ENCODE data around the gene KIN.
"Not testable (repeated sequence)": the region's sequence is repeated elsewhere in the genome, so short reads cannot be mapped to it uniquely, and the experiment has no call there.

KIN gene

DNA sequence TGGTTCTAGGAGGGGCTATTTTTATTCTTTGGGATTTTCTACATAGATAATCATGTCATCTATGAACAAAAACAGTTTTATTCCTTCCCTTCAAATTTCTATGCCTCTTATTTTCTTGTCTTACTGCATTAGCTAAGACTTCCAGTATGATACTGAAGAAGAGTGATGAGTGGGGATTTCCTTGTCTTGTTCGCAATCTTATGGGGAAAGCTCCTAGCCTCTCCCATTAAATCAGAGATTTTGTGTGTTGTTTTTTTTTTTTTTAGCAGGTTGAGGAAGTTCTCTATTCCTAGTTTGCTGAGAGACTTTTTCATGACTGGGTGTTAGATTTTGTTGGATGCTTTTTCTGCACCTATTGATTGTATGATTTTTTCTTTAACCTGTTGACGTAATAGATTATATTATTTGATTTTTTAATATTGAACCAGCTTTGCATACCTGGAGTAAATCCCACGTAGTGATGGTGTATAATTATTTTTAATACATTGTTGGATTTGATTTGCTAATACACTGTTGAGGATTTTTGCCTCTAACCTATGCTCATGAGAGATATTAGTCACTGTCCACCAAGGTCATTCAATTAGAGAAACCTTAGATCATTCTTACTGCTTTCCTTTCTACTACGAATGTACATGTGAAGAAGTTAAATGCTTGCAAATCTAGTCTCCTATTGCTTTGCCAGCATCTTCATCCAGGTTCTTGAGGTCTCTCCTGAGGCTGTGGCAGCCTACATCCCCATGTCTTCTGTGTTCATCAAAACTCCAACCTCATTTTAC, 6.6 kb upstream of the KIN start:
- DNase-seq (ENCODE audit: low read depth, low spot score): no peak

- DNase-seq (ENCODE audit: low read depth, low spot score): no peak
Observed at GRCh38 chr10:7792541-7792940, 4.7 kb upstream of the KIN start.

DNA sequence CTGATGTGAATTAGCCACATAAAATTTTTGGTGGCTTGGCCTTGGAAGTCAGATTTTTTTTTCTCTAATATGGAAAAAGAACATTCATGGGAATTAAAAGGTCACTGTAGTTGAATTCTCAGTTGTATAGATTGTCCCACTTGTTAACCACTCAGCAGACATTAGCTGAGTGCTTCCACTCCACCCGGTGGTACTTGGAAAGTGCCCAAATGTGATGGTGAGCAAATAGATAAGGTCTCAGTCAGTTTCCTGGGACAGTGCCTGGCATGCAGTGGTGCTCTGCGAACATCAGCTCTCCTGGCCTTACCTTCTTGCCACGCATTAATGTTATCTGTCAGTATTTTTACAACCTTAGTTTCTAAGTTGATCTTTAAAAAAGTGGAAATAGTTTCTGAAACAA, 1.6 kb upstream of the KIN start:
- DNase-seq (ENCODE audit: low read depth, low spot score): no peak

GRCh38 chr10:7788639-7789286, 970 bp upstream of the KIN start:
- no peak for DNase-seq (ENCODE audit: low read depth, low spot score)

DNA sequence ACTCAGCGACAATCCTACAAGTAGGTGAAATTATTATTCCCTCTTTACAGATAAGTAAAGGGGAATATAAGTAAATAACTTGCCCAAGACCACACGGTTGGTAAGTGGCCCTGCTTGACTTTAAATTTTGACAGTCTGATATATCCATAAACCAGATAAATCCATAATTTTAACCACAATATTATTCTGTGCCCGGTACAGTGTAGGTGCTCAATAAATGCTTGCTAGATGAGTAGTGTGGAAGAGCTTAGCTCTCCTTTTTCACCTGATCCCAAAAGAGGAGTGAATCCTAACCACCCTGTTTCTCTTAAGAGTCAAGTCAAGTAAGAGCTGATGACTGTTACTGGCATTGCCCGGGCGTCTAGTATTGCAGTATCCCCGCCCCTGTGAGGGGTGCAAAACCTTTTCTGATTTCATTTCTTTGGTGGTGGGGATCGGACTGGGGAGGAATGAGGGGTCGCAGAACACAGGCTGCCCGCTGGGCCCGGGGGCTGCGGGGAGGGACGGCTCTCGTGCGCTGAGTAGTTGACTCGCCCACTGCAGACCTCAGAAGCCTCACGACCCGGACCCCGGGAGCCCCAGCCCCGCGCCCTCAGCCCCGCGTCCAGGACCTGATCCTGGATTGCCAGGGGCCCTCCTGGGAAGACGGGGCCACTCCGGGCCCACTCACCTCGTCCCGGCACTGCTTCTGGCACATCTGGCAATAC, 490 bp downstream of the KIN start:
- DNase-seq (ENCODE audit: low read depth, low spot score): no peak

GRCh38 chr10:7786430-7786829, 1.4 kb downstream of the KIN start:
- no peak for DNase-seq (ENCODE audit: low read depth, low spot score)

- not testable (repeated sequence) for DNase-seq (ENCODE audit: low read depth, low spot score)
Observed at GRCh38 chr10:7782194-7782593, 5.6 kb downstream of the KIN start.

DNA sequence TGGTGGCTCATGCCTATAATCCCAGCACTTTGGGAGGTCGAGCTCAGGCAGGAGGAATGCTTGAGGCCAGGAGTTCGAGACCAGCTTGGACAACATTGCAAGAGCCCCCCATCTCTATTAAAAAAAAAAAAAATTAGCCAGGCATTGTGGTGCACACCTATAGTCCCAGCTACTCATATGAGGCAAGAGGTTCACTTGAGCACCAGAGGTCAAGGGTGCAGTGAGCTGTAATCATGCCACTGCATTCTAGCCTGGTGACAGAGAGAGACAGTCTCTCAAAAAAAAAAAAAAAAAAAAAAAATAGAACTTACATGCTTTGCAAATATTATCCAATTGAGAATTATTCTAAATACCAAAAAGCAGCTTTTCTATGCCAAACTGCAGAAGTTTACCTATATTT, 11.0 kb downstream of the KIN start:
- no peak for DNase-seq (ENCODE audit: low read depth, low spot score)

GRCh38 chr10:7773845-7774801, 13.7 kb downstream of the KIN start:
- DNase-seq (ENCODE audit: low read depth, low spot score): no peak

GRCh38 chr10:7768417-7768816, 19.4 kb downstream of the KIN start:
- DNase-seq (ENCODE audit: low read depth, low spot score): no peak

DNA sequence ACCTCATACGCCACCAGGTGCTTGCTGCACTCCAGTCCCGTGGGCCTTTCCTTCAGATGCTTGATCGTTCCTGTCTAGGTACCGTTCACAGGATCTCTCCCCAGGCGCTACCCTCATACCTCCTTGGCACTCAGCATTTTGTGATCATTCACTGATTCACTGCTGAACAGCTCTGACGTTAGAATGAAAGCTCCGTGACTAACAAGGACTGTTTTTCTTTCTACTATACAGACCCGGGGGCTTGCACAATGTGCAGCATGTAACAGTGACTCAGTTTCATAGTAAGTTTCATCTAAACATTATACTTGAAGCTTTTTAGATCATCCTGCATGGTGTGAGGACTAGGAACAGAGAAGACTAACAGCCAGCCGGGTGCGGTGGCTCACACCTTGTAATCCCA, 20.6 kb downstream of the KIN start:
- DNase-seq (ENCODE audit: low read depth, low spot score): no peak

DNA sequence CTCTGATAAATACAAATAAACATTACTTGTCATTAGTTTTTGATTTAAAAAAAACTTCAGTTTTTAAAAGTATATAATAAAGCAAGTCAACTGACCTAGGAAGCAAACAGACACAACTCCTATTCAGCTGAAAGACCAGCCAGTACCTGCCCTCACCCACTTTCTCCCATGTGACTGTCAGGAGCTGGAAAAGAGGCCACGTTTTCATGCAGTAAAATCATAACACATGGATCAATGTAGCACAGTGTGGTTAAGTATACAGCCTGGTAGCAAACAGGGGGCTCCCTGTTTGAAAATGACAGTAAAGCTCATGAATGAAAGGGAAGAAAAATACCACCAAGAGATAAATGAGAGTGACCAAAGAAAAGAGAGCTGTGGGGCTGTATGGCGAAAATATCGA, 21.6 kb downstream of the KIN start:
- DNase-seq (ENCODE audit: low read depth, low spot score): no peak

GRCh38 chr10:7763929-7764328, 23.9 kb downstream of the KIN start:
- DNase-seq (ENCODE audit: low read depth, low spot score): no peak

GRCh38 chr10:7756360-7756992, 31.3 kb downstream of the KIN start:
- DNase-seq (ENCODE audit: low read depth, low spot score): no peak

- DNase-seq (ENCODE audit: low read depth, low spot score): no peak
Observed at GRCh38 chr10:7755103-7755502, 32.7 kb downstream of the KIN start.

DNA sequence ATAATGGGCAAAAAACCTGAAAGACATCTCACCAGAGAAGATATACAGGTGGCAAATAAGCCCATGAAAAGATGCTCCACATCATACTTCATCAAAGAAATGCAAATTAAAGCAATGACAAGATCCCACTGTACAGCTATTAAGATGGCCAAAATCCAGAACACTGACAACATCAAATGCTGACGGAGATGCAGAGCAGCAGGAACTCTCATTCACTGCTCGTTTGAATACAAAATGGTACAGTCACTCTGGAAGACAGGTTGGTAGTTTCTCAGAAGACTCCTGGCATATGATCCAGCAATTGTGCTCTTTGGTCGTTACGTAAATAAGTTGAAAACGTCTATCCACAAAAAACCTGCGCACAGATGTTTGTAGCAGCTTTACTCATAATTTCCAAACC, 35.5 kb downstream of the KIN start:
- no peak for DNase-seq (ENCODE audit: low read depth, low spot score)

DNA sequence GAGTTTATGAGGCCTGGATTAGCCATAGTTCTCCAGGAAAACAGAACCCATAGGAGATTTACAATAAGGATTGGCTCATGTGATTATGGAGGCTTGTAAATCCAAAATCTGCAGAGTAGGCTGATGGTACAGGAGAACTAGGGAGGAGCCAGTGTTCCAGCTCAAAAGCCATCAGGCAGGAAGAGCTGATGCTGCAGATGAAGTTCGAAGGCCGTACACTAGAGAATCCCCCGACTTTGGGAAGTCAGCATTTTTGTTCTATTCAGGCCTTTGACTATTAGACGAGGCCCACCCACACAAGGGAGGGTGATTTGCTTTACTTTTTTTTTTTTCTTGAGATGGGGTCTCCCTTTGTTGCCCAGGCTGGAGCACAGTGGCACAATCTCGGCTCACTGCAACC, 37.6 kb downstream of the KIN start:
- DNase-seq (ENCODE audit: low read depth, low spot score): no peak

- DNase-seq (ENCODE audit: low read depth, low spot score): not testable (repeated sequence)
Observed at GRCh38 chr10:7748637-7749036, 39.2 kb downstream of the KIN start.

DNA sequence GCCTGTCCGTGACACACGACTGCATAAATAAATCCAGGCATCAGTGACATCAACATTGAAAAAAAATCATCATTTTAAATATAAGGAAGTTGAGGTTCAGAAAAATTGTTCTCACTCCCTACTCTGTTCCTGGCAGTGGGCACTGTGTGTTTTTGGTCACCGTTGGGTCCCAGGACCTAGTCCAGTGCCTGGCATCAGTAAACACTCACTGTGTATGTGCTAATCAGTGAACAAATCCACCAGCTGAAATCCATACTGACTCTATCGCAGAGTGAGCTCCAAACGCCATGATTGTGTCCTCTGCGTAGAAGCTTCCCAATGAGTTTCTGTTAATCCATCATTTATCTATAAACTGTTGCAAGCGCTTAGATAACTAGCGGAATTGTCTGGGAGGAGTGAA, 43.5 kb downstream of the KIN start:
- no peak for DNase-seq (ENCODE audit: low read depth, low spot score)

- no peak for DNase-seq (ENCODE audit: low read depth, low spot score)
Observed at GRCh38 chr10:7738536-7739407, 49.0 kb downstream of the KIN start.

Measured in activated naive CD8-positive, alpha-beta T cell treated with anti-CD3 and anti-CD28 coated beads, Interleukin-2, amount 50 U/mL, for 16 hours (primary cell).